ENCODE measurements around the gene CLK2. TPM values are rescaled to one million over a fixed set of nuclear protein-coding genes. Genes with fewer than 3 reads are reported as not detected.

The CLK2 gene
- total and polyA plus RNA-seq, 2 of the 13 experiments (the other 11 are each of a cell fraction or from before 2014, with no cell fraction given): 20.1 to 73.5 TPM

- TF ChIP-seq, protein P1, sequence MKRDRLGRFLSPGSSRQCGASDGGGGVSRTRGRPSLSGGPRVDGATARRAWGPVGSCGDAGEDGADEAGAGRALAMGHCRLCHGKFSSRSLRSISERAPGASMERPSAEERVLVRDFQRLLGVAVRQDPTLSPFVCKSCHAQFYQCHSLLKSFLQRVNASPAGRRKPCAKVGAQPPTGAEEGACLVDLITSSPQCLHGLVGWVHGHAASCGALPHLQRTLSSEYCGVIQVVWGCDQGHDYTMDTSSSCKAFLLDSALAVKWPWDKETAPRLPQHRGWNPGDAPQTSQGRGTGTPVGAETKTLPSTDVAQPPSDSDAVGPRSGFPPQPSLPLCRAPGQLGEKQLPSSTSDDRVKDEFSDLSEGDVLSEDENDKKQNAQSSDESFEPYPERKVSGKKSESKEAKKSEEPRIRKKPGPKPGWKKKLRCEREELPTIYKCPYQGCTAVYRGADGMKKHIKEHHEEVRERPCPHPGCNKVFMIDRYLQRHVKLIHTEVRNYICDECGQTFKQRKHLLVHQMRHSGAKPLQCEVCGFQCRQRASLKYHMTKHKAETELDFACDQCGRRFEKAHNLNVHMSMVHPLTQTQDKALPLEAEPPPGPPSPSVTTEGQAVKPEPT (CRISPR knock-in tag; IDR thresholded peaks at IDR 0.05; ENCODE audit: low read depth): no peak
- TF ChIP-seq ZNF772 (CRISPR knock-in tag; IDR thresholded peaks at IDR 0.05) (0 out of 2 replicates have a peak, but pooled peaks have one; percentile 19), HOXA3 (CRISPR knock-in tag; IDR thresholded peaks at IDR 0.05) (no peak; the same call in 1 of the 2 replicates), KLF13 (CRISPR knock-in tag; IDR thresholded peaks at IDR 0.05) (no peak), STAG1 (CRISPR knock-in tag; IDR thresholded peaks at IDR 0.05) (peak; percentile 52), ZBTB7B (CRISPR knock-in tag; IDR thresholded peaks at IDR 0.05) (0 out of 2 replicates have a peak, but pooled peaks have one; percentile 8), RERE (CRISPR knock-in tag; IDR thresholded peaks at IDR 0.05; ENCODE audit: low read depth) (no peak), ZBTB3 (CRISPR knock-in tag; IDR thresholded peaks at IDR 0.05; ENCODE audit: borderline replicate concordance, low read depth) (no peak), HNRNPK (IDR thresholded peaks at IDR 0.05; ENCODE audit: low read depth, low read length, poor library complexity, severe bottlenecking) (no peak), XBP1 (CRISPR knock-in tag; IDR thresholded peaks at IDR 0.05) (no peak), BATF2 (CRISPR knock-in tag; IDR thresholded peaks at IDR 0.05) (no peak), SP140L (CRISPR knock-in tag; IDR thresholded peaks at IDR 0.05; ENCODE audit: borderline replicate concordance) (no peak), SIX4 (CRISPR knock-in tag; IDR thresholded peaks at IDR 0.05) (no peak), ZNF841 (CRISPR knock-in tag; IDR thresholded peaks at IDR 0.05; ENCODE audit: borderline replicate concordance) (no peak), CREB3 (CRISPR knock-in tag; IDR thresholded peaks at IDR 0.05) (no peak), CREBL2 (CRISPR knock-in tag; IDR thresholded peaks at IDR 0.05; ENCODE audit: borderline replicate concordance) (no peak), ZNF891 (CRISPR knock-in tag; IDR thresholded peaks at IDR 0.05) (no peak; the same call in 1 of the 2 replicates), CENPX (CRISPR knock-in tag; IDR thresholded peaks at IDR 0.05) (no peak)
- TF ChIP-seq, protein P2, sequence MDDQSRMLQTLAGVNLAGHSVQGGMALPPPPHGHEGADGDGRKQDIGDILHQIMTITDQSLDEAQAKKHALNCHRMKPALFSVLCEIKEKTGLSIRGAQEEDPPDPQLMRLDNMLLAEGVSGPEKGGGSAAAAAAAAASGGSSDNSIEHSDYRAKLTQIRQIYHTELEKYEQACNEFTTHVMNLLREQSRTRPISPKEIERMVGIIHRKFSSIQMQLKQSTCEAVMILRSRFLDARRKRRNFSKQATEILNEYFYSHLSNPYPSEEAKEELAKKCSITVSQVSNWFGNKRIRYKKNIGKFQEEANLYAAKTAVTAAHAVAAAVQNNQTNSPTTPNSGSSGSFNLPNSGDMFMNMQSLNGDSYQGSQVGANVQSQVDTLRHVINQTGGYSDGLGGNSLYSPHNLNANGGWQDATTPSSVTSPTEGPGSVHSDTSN (CRISPR knock-in tag; IDR thresholded peaks at IDR 0.05; ENCODE audit: borderline replicate concordance): no peak
Measured at GRCh38 chr1:155226188-155226909, 47.0 kb downstream of the CLK2 start (continued).

All from HepG2 (cell line).